Testis (tissue), 2 donors: Measurements from ENCODE around the gene TDRD10.

Experiments used
- CTCF ChIP-seq, 3 experiments: fragments of 450-650 bp in 2 of 3; fragments of 200-600 bp in 1 of 3; sonication (generic) in 1 of 3; IDR thresholded peaks; one replicate each; pipeline ENCODE4 v1.5.1; 2016 to 2019; ENCODE audit warnings: antibody characterized with exemption in 3 of 3, mild to moderate bottlenecking in 2 of 3, moderate library complexity in 1 of 3
- POLR2A ChIP-seq: fragments of 450-650 bp; IDR thresholded peaks from one replicate; pipeline ENCODE4 v1.6.1; 2017; ENCODE audit warnings: antibody characterized with exemption, mild to moderate bottlenecking, moderate library complexity

- TF ChIP-seq POLR2A = no peak
- no peak for TF ChIP-seq CTCF (IDR thresholded peaks at IDR 0.05)
Measured at GRCh38 chr1:154549202-154549770, 47.3 kb downstream of the TDRD10 start.
